HL-60 (cell line): ENCODE measurements around the gene PRL.

Experiments used
- DNase-seq, 2 experiments: peaks; one replicate each; pipeline ENCODE4 v3.0.0-alpha.2; 2010 to 2020; ENCODE audit warnings: low read depth in 1 of 2, low spot score in 1 of 2
- H3K27ac ChIP-seq: fragments of 250-450 bp; sonication (Bioruptor Pico); replicated peaks from 2 replicates; pipeline ENCODE4 v1.5.1; 2020; ENCODE audit warnings: mild to moderate bottlenecking, moderate library complexity
- H3K27me3 ChIP-seq: fragments of 250-450 bp; sonication (Bioruptor Pico); 2 replicates; pipeline ENCODE4 v1.5.1; 2021; ENCODE audit warnings: mild to moderate bottlenecking, moderate library complexity; ENCODE audit not compliant: insufficient read depth, poor library complexity, severe bottlenecking
- H3K4me3 ChIP-seq: replicated peaks from 2 replicates; pipeline ENCODE4 v1.5.1; 2011; ENCODE audit warnings: mild to moderate bottlenecking, control low read depth, low read length; ENCODE audit not compliant: insufficient read depth
- GABPA ChIP-seq: IDR thresholded peaks from 2 replicates; pipeline ENCODE4 v1.6.1; 2012; ENCODE audit warnings: low read depth
- POLR2AphosphoS5 ChIP-seq: IDR thresholded peaks from 2 replicates; pipeline ENCODE4 v1.6.1; 2012; ENCODE audit warnings: low read depth
- SPI1 ChIP-seq: IDR thresholded peaks from 2 replicates; pipeline ENCODE4 v1.6.1; 2012; ENCODE audit warnings: low read depth, mild to moderate bottlenecking, borderline replicate concordance
- TF ChIP-seq, protein P1 (sequence below): IDR thresholded peaks from one replicate; pipeline ENCODE4 v1.5.1; 2011; ENCODE audit warnings: low read length, control low read depth, inconsistent platforms; ENCODE audit not compliant: insufficient read depth
- TF ChIP-seq, protein P2 (sequence below): IDR thresholded peaks from 2 replicates; pipeline ENCODE4 v1.6.1; 2012; ENCODE audit warnings: low read depth; ENCODE audit not compliant: insufficient replicate concordance

The PRL gene

DNA sequence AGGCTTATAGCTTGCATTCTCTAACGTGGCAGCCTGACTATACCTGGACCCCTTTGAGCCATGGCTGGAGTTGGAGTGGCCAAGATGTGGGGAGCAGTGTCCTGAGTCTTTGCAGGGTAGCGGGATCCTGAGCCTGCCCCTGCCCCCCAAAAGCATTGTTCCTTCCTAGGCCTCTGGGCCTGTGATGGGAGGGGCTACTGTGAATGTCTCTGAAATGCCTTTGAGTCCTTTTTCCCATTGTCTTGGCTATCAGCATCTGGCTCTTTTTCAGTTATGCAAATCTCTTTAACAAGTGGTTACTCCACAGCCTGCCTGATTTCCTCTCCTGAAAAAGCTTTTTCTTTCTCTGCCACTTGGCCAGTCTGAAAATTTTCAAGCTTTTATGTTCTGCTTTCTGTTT, 17.0 kb upstream of the PRL start:
- TF ChIP-seq, protein P1, sequence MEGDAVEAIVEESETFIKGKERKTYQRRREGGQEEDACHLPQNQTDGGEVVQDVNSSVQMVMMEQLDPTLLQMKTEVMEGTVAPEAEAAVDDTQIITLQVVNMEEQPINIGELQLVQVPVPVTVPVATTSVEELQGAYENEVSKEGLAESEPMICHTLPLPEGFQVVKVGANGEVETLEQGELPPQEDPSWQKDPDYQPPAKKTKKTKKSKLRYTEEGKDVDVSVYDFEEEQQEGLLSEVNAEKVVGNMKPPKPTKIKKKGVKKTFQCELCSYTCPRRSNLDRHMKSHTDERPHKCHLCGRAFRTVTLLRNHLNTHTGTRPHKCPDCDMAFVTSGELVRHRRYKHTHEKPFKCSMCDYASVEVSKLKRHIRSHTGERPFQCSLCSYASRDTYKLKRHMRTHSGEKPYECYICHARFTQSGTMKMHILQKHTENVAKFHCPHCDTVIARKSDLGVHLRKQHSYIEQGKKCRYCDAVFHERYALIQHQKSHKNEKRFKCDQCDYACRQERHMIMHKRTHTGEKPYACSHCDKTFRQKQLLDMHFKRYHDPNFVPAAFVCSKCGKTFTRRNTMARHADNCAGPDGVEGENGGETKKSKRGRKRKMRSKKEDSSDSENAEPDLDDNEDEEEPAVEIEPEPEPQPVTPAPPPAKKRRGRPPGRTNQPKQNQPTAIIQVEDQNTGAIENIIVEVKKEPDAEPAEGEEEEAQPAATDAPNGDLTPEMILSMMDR, result no peak
- no peak for TF ChIP-seq GABPA
- TF ChIP-seq, protein P2, sequence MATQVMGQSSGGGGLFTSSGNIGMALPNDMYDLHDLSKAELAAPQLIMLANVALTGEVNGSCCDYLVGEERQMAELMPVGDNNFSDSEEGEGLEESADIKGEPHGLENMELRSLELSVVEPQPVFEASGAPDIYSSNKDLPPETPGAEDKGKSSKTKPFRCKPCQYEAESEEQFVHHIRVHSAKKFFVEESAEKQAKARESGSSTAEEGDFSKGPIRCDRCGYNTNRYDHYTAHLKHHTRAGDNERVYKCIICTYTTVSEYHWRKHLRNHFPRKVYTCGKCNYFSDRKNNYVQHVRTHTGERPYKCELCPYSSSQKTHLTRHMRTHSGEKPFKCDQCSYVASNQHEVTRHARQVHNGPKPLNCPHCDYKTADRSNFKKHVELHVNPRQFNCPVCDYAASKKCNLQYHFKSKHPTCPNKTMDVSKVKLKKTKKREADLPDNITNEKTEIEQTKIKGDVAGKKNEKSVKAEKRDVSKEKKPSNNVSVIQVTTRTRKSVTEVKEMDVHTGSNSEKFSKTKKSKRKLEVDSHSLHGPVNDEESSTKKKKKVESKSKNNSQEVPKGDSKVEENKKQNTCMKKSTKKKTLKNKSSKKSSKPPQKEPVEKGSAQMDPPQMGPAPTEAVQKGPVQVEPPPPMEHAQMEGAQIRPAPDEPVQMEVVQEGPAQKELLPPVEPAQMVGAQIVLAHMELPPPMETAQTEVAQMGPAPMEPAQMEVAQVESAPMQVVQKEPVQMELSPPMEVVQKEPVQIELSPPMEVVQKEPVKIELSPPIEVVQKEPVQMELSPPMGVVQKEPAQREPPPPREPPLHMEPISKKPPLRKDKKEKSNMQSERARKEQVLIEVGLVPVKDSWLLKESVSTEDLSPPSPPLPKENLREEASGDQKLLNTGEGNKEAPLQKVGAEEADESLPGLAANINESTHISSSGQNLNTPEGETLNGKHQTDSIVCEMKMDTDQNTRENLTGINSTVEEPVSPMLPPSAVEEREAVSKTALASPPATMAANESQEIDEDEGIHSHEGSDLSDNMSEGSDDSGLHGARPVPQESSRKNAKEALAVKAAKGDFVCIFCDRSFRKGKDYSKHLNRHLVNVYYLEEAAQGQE, result no peak
- TF ChIP-seq SPI1, result no peak
- no peak for TF ChIP-seq POLR2AphosphoS5
- no peak for DNase-seq
- peak overlapping the region; percentile 46 for H3K27ac ChIP-seq
- no peak overlapping the region for H3K4me3 ChIP-seq
- no peaks in the 10 kb centered on the region for H3K27me3 ChIP-seq

DNA sequence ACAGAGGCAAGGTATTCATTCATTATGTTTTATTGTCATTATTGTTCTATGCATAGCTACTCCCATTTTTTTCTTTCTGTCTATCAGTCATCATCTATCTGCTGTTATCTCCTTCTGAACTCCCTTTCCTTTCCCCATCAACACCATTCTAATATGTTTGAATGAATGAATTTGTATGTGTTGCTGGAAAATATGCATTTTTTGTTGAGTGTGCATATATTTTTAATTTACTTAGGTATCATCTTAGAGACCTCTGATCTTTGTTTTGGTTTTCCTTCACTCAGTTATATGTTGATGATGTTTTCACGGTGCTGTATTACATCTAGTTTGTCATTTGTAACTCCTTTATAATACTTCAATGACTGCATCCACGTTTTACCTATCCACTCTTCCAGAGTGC, 12.1 kb upstream of the PRL start:
- no peak for DNase-seq
- Histone ChIP-seq H3K27me3 (no peaks in the 10 kb centered on the region), H3K4me3 (no peak overlapping the region), H3K27ac (no peak overlapping the region)
- TF ChIP-seq GABPA (no peak), SPI1 (no peak), POLR2AphosphoS5 (no peak)
- TF ChIP-seq, protein P2, result no peak
- TF ChIP-seq, protein P1, result no peak

DNA sequence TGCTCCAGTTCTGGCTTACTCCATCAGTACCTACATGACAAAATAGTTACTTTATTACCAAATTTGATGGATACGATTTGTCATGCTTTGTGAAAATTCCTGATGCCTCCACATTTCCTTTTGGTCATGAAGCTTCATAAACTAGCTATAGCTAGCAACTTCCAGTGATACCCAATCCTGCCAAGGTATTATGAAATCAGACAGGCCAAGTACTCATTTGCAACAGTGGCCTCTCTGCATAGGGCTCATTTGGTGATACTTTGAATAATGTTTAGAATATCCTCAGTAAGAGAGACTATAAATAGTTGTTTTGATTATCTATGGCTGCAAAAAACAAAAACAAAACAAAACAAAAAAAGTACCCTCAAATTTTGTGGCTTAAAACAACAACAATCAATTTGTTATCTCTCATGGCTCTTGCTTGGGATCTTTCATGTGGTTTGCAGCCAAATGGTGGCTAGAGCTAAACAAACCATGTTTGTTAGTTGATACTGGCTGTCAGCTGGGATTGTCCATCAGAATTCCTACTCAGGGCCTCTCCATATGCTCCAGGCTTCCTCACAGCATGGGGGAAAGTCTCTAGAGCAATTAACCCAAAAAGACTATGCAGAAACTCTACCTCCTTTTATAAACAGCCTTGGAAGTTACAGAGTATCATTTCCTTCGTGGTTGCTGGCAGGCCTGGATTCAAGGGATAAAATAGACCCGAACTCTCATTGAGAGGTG, 10.1 kb upstream of the PRL start:
- no peak overlapping the region for H3K4me3 ChIP-seq
- no peak for DNase-seq
- TF ChIP-seq GABPA, result no peak
- TF ChIP-seq, protein P2, result no peak
- TF ChIP-seq, protein P1, result no peak
- no peak for TF ChIP-seq POLR2AphosphoS5
- TF ChIP-seq SPI1, result no peak
- no peaks in the 10 kb centered on the region for H3K27me3 ChIP-seq
- H3K27ac ChIP-seq, result no peak overlapping the region
